B cell (primary cell): ENCODE data around the gene PNPLA2. TPM values are rescaled to one million over a fixed set of nuclear protein-coding genes. Genes with fewer than 3 reads are reported as not detected.
A peak's percentile ranks its signal among the peaks of the same experiment; 100 is the strongest.

Experiments used
- ATAC-seq: fragments of 200-7000 bp; cut with Tn5 transposase; one replicate; pipeline ENCODE4 v1.10.0; 2021; ENCODE audit warnings: low read depth, mild to moderate bottlenecking, moderate number of reproducible peaks, moderate library complexity
- CTCF ChIA-PET: fragments of 350-600 bp; sonication (Branson Sonifier 250); formaldehyde crosslinking; loops from one replicate; lab custom pipeline; 2021; ENCODE audit warnings: antibody characterized with exemption, inconsistent platforms; lab: Charles Lee
- POLR2A ChIA-PET: fragments of 350-600 bp; sonication (Branson Sonifier 250); formaldehyde crosslinking; loops from one replicate; lab custom pipeline; 2021; ENCODE audit warnings: antibody characterized with exemption; lab: Charles Lee
- DNase-seq: peaks from one replicate; pipeline ENCODE4 v3.0.0; 2013
- H2AFZ ChIP-seq: 2 replicates; pipeline ENCODE4 v1.6.1; 2012; ENCODE audit warnings: mild to moderate bottlenecking, low read depth, low read length; ENCODE audit not compliant: insufficient read depth, poor library complexity, severe bottlenecking
- H3K27ac ChIP-seq, 2 donors: 1 replicate in 1 of 2; 2 replicates in 1 of 2; pipeline ENCODE4 v1.5.1; 2012 to 2013; ENCODE audit warnings: low read length in 2 of 2, mild to moderate bottlenecking in 2 of 2, moderate library complexity in 1 of 2
- H3K27me3 ChIP-seq, 4 experiments: fragments of 200-600 bp in 1 of 4; sonication (generic) in 1 of 4; replicated peaks in 1 of 4; 1 replicate in 2 of 4; 2 replicates in 2 of 4; pipeline versions ENCODE4 v1.6.1 to v1.7.0; 2013 to 2016; ENCODE audit warnings: low read length in 3 of 4, mild to moderate bottlenecking in 2 of 4, mixed read lengths in 1 of 4, moderate library complexity in 1 of 4; ENCODE audit not compliant: insufficient read depth in 4 of 4, control insufficient read depth in 3 of 4; ENCODE audit errors: control extremely low read depth in 1 of 4
- H3K36me3 ChIP-seq, 2 experiments: replicated peaks in 1 of 2; 1 replicate in 1 of 2; 2 replicates in 1 of 2; pipeline versions ENCODE4 v1.6.1 to v1.7.1; 2013; ENCODE audit warnings: low read length in 1 of 2; ENCODE audit not compliant: insufficient read depth in 2 of 2, control insufficient read depth in 1 of 2; ENCODE audit errors: control extremely low read depth in 1 of 2, extremely low read depth in 1 of 2
- H3K4me1 ChIP-seq, 2 donors: fragments of 200-600 bp in 1 of 2; sonication (generic) in 1 of 2; 1 replicate in 1 of 2; 2 replicates in 1 of 2; pipeline versions ENCODE4 v1.5.1 to v1.6.1; 2013 to 2017; ENCODE audit warnings: low read length in 2 of 2; ENCODE audit not compliant: control insufficient read depth in 2 of 2, insufficient read depth in 2 of 2
- H3K4me2 ChIP-seq: replicated peaks from 2 replicates; pipeline ENCODE3; 2012; ENCODE audit warnings: mild to moderate bottlenecking, low read depth, low read length; ENCODE audit not compliant: poor library complexity, severe bottlenecking
- H3K4me3 ChIP-seq, 5 experiments: fragments of 200-600 bp in 1 of 5; sonication (generic) in 1 of 5; 1 replicate in 3 of 5; 2 replicates in 2 of 5; pipeline versions ENCODE4 v1.5.1 to v1.7.0; 2011 to 2016; ENCODE audit warnings: low read length in 4 of 5, mild to moderate bottlenecking in 4 of 5, low read depth in 2 of 5, control low read depth in 1 of 5, moderate library complexity in 1 of 5; ENCODE audit not compliant: insufficient read depth in 1 of 5; ENCODE audit errors: control extremely low read depth in 1 of 5, extremely low read depth in 1 of 5
- H3K79me2 ChIP-seq: fragments of 200-600 bp; sonication (generic); one replicate; pipeline ENCODE4 v1.6.0; 2016; ENCODE audit warnings: low read length; ENCODE audit not compliant: control insufficient read depth, insufficient read depth
- H3K9ac ChIP-seq: fragments of 200-600 bp; sonication (generic); 2 replicates; pipeline ENCODE4 v1.6.1; 2017; ENCODE audit warnings: mild to moderate bottlenecking, low read length, moderate library complexity
- H3K9me3 ChIP-seq, 3 donors: one replicate each; pipeline versions ENCODE4 v1.6.1 to v1.7.1; 2013; ENCODE audit warnings: low read length in 2 of 3; ENCODE audit not compliant: control insufficient read depth in 2 of 3, insufficient read depth in 1 of 3; ENCODE audit errors: control extremely low read depth in 1 of 3
- H4K20me1 ChIP-seq: 2 replicates; pipeline ENCODE4 v1.6.0; 2012; ENCODE audit warnings: mild to moderate bottlenecking, low read length; ENCODE audit not compliant: insufficient read depth, control insufficient read depth, poor library complexity, severe bottlenecking
- H3K27ac Mint-ChIP-seq: one replicate; pipeline ENCODE4 v1.8.0; 2021; ENCODE audit warnings: mixed read lengths
- H3K27me3 Mint-ChIP-seq: one replicate; pipeline ENCODE4 v1.8.0; 2021; ENCODE audit warnings: mixed read lengths
- H3K4me1 Mint-ChIP-seq: one replicate; pipeline ENCODE4 v1.8.0; 2021; ENCODE audit warnings: mixed read lengths
- H3K4me3 Mint-ChIP-seq: one replicate; pipeline ENCODE4 v1.8.0; 2021; ENCODE audit warnings: mixed read lengths
- H3K9me3 Mint-ChIP-seq: one replicate; pipeline ENCODE4 v1.8.0; 2022; ENCODE audit warnings: mixed read lengths; ENCODE audit not compliant: insufficient read depth
- CTCF ChIP-seq: fragments of 200-600 bp; IDR thresholded peaks from one replicate; pipeline ENCODE4 v1.8.0; 2022; ENCODE audit warnings: antibody characterized with exemption, mild to moderate bottlenecking
- EZH2 ChIP-seq: IDR thresholded peaks from 2 replicates; pipeline ENCODE4 v1.6.1; 2012; ENCODE audit warnings: borderline replicate concordance, low read depth, mild to moderate bottlenecking, moderate library complexity, low read length; ENCODE audit not compliant: insufficient read depth, poor library complexity, severe bottlenecking
- WGBS: methylation state at CpG from one replicate; pipeline ENCODE4 v1.1.5; 2013; ENCODE audit warnings: missing lambda C conversion rate; ENCODE audit not compliant: insufficient coverage; 5-methylcytosine and 5-hydroxymethylcytosine counted together
- intact Hi-C: fragments of 100-400 bp; cut with micrococcal nuclease; formaldehyde crosslinking; loops from one replicate; pipeline ENCODE4 v1.10.0; 2022
- polyA plus RNA-seq: library from polyadenylated mRNA; depleted of rRNA; stranded (reverse); fragments of >200 nt; gene quantifications from 2 replicates; pipeline ENCODE4 v1.2.3, GENCODE V29; 2012
- total RNA-seq, 2 donors: library from RNA; stranded (reverse); fragments of 120-200 nt in 1 of 2; gene quantifications; 1 replicate in 1 of 2; 2 replicates in 1 of 2; pipeline versions ENCODE4 v1.2.3 to v1.2.4, GENCODE V29; 2013 to 2022

Gene PNPLA2
- total and polyA plus RNA-seq, 2 donors (not counting 1 experiment from before 2014, with no cell fraction given) = 208 to 276 TPM

GRCh38 chr11:833114-833791, 14.5 kb downstream of the PNPLA2 start:
- peak overlapping the region in 4 of 5 experiments; percentile 31 to 58 (median 54) for H3K4me3 ChIP-seq
- no peak overlapping the region for H3K27ac ChIP-seq
- H3K4me1 Mint-ChIP-seq = peaks cover 39% of the 10 kb centered on the region
- ATAC-seq = peak; percentile 23
- CTCF ChIA-PET = interaction anchor here (0.5 to 2.1 kb wide), 3 partner anchors 10 to 1000 kb away, joined by 3 to 6 read pairs (median 3); partner anchors contain the start of gene TSPAN4
- peak overlapping the region; percentile 51 for H3K9ac ChIP-seq
- H4K20me1 ChIP-seq = peaks cover 58% of the 10 kb centered on the region
- no peak overlapping the region for H3K27ac Mint-ChIP-seq
- H3K4me1 ChIP-seq = peaks cover 50 to 57% of the 10 kb centered on the region in 2 donors
- no peaks in the 10 kb centered on the region for H3K79me2 ChIP-seq
- DNase-seq = peak; percentile 63
- TF ChIP-seq CTCF = peak; percentile 11
- TF ChIP-seq EZH2 = no peak
- 2% methylated on average over 55 of the region's 55 CpGs for WGBS
- peaks cover 7% of the 10 kb centered on the region for H3K27me3 Mint-ChIP-seq
- H3K9me3 Mint-ChIP-seq = no peaks in the 10 kb centered on the region
- H3K27me3 ChIP-seq = peaks cover 0 to 56% (median 18%) of the 10 kb centered on the region in 4 experiments
- POLR2A ChIA-PET = interaction anchor here (0.5 to 6.4 kb wide), 8 partner anchors 10 to 220 kb away, joined by 3 to 57 read pairs (median 4); partner anchors contain the start of genes PNPLA2, POLR2L and TSPAN4
- peak overlapping the region; percentile 88 for H3K4me2 ChIP-seq
- peak overlapping the region; percentile 49 for H2AFZ ChIP-seq
- H3K4me3 Mint-ChIP-seq = peak overlapping the region; percentile 71
- intact Hi-C loops = loop anchor here (1.0 kb wide), 1 partner anchor 9 kb away; the partner anchor contains the start of genes POLR2L and TSPAN4
- H3K36me3 ChIP-seq = peaks cover 0 to 5% of the 10 kb centered on the region in 2 experiments
- H3K9me3 ChIP-seq = peaks cover 0 to 12% (median 0%) of the 10 kb centered on the region in 3 donors
